ACC112 (cell line): ENCODE results near the gene TCF23.

Experiments used
- H2AFZ ChIP-seq: fragments of 200-600 bp; sonication (generic); one replicate; pipeline ENCODE4 v1.6.0; 2017; ENCODE audit warnings: antibody characterized with exemption, low read length; ENCODE audit not compliant: unreplicated experiment
- H3K27ac ChIP-seq: fragments of 200-600 bp; sonication (generic); 2 replicates; pipeline ENCODE4 v1.5.1; 2014; ENCODE audit warnings: low read depth, mild to moderate bottlenecking, antibody characterized with exemption, low read length, moderate library complexity
- H3K27me3 ChIP-seq: fragments of 200-600 bp; sonication (generic); 2 replicates; pipeline ENCODE4 v1.6.1; 2014; ENCODE audit warnings: mild to moderate bottlenecking, antibody characterized with exemption, low read length, moderate library complexity, mixed read lengths; ENCODE audit not compliant: insufficient read depth
- H3K36me3 ChIP-seq: fragments of 200-600 bp; sonication (generic); 2 replicates; pipeline ENCODE4 v1.6.1; 2016; ENCODE audit warnings: mild to moderate bottlenecking, antibody characterized with exemption, low read length, moderate library complexity, mixed read lengths; ENCODE audit not compliant: insufficient read depth
- H3K4me1 ChIP-seq: fragments of 200-600 bp; sonication (generic); one replicate; pipeline ENCODE4 v1.6.1; 2016; ENCODE audit warnings: low read length, mixed read lengths; ENCODE audit not compliant: insufficient read depth, unreplicated experiment, control insufficient read depth
- H3K4me3 ChIP-seq: fragments of 200-600 bp; sonication (generic); 2 replicates; pipeline ENCODE4 v1.5.1; 2014; ENCODE audit warnings: mild to moderate bottlenecking, low read depth, low read length
- H3K79me2 ChIP-seq: fragments of 200-600 bp; sonication (generic); one replicate; pipeline ENCODE4 v1.6.0; 2016; ENCODE audit warnings: low read length; ENCODE audit not compliant: control insufficient read depth, unreplicated experiment, insufficient read depth

TCF23 gene

DNA sequence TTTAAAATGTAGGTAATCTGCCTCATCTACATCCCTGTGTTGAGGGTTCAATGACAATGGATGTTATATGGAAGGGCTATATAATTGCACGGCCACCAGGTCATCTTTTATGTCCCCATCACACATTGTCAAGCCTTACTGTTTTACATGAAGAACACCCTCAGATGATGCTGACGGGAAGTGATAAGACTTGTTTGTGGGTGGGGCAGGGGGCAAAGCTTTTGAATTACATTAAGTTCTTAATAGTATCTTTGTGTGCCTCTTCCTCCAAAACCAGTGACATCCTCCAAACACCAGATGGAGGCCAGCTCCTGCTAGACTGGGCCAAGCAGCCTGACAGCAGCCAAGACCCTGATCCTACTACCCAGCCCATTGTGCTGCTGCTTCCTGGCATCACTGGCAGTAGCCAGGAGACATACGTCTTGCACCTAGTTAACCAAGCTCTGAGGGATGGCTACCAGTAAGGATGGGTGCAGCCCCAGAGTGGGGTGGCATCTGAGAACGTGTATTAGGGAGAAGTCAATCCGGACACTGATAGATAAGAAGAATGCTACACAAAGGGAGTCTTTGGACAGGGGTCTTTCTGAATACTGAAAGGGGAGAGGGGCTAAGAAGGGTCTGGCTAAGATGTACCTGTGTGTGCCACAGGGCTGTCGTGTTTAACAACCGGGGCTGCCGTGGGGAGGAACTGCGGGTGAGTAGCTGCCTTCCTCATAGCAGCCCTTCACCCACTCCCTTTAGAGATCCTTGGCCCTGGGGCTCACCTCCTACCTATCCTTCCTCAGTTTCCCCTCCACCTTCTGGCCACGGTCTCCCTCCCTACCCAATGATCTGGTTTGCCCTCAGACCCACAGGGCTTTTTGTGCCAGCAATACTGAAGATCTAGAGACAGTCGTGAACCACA is 19.9 kb upstream of the TCF23 start:
- Histone ChIP-seq H2AFZ (no peak overlapping the region), H3K27ac (no peak overlapping the region), H3K4me1 (peaks cover 8% of the 10 kb centered on the region), H3K79me2 (peaks cover 13% of the 10 kb centered on the region), H3K4me3 (no peak overlapping the region), H3K36me3 (no peaks in the 10 kb centered on the region), H3K27me3 (no peaks in the 10 kb centered on the region)

DNA sequence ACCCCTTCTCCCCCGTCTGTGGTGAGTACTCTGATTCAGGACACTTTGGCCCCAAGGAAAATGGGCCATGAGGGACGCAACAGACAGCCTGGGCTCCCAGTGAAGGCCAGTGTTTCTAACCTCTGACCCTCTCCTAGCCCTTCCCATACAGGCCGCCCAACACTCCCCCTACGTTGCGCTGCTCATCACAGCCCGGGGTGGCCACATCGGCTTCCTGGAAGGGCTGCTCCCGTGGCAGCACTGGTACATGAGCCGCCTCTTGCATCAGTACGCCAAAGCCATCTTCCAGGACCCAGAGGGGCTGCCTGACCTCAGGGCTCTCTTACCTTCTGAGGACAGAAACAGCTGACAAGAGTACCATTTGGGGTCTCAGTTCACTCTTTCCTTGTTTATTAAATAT is 18.4 kb upstream of the TCF23 start:
- Histone ChIP-seq H3K4me3 (no peak overlapping the region), H2AFZ (no peak overlapping the region), H3K79me2 (peaks cover 16% of the 10 kb centered on the region), H3K4me1 (peaks cover 8% of the 10 kb centered on the region), H3K36me3 (no peaks in the 10 kb centered on the region), H3K27me3 (no peaks in the 10 kb centered on the region), H3K27ac (no peak overlapping the region)

DNA sequence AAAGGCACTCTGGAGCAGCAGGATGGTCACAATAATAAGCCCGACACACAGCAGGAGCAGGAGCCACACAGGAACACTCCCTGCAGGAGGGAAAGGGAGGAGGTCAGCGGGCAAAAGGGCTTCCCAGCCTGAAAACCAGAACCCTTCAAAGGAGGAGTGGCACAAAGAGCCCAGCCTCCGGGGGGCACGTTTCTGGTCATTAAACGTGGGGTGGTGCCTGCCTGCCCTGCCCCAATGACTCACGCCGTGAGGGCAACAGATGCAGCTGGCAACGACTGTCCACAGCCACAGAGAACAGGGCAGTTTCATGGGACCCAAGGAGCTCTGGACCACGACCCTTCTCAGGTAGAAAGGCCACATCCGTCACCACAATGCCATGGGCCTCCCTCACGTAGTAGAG is 17.4 kb upstream of the TCF23 start:
- Histone ChIP-seq H3K27ac (no peak overlapping the region), H3K27me3 (no peaks in the 10 kb centered on the region), H3K36me3 (no peaks in the 10 kb centered on the region), H3K4me3 (no peak overlapping the region), H3K4me1 (peaks cover 8% of the 10 kb centered on the region), H2AFZ (no peak overlapping the region), H3K79me2 (peaks cover 16% of the 10 kb centered on the region)

DNA sequence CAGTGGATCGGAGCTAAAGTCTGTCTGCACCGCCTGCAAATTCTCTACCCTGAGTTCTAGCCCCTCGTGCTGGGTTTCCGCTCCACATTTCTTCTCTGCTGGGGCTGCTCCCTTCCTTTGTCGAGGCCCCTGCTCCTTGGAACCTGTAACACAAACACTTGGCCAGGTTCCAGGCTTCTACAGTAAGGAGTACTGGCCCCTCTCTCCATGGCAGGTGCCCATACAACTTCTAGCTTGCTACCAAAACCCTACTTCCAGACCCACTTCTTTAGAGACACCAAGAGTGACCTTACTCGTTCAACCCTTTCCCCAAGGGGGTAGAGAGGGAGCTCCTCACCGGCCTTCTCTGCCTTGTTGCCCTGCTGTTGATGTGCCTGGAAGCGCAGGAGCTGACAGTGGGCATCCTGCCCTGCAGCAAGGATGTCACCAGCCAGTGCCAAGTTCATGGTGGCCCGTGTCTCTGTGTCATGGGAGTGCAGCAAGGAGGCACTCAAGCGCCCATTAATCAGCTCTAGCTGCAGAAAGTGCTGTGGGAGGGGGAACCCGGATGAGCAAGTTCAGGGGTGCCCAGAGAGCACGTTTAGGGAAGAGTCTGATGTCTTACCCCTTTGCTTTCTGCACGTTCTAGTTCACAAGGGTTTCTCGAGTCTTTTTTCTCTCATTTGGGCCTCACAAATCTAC is 15.5 kb upstream of the TCF23 start:
- H3K27ac ChIP-seq = no peak overlapping the region
- H3K4me1 ChIP-seq = peaks cover 8% of the 10 kb centered on the region
- no peaks in the 10 kb centered on the region for H3K27me3 ChIP-seq
- peaks cover 16% of the 10 kb centered on the region for H3K79me2 ChIP-seq
- no peak overlapping the region for H2AFZ ChIP-seq
- H3K36me3 ChIP-seq = no peaks in the 10 kb centered on the region
- H3K4me3 ChIP-seq = peak overlapping the region; percentile 90

DNA sequence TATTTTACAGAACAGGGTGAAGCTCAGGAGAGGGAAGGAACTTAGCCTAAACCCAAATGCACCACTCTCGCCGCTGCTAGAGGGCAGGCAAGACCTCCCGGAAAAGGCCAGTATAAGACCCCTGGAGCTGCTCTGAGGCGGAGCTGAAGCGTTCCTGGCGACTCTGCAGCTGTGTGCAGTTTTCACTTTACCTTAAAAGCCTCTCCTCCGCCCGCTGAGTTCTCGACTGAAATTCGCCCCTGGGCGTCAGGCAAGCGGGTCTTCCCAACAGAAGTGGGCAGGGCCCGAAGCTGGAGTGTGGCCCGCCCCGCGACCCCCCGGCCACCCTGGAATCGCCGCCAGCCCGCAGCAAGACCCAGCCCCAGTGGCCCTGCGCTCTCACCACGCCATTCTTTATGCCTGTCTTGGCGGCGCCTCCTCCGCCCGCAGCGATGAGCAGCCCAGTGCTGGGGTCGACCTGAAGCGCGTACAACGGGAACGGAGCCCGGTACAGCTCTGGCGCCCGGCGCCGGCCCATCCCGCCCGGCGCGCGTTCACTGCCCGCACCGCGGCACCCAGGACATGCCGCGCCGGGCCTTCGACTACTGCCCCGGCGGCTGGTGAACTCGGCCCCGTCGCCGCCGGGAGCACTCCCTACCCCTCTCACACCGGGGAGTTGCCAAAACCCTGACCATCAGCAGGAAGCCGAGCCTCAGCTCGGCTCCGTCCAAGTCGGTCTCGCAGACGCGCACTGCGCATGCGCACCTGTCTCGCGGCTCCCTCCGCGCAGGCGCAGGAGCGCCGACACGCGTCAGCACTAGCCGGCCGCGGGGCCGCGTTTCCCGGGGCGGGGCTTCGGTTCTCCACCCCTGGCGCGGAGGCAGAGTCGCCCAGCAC is 14.7 kb upstream of the TCF23 start, which contains the start of gene PREB:
Gene PREB, minus strand, starts transcription at position 732 of the 876 bp plus-strand sequence. Its CDS starts 215 bp downstream, at position 517.
- no peaks in the 10 kb centered on the region for H3K27me3 ChIP-seq
- H3K4me3 ChIP-seq = peak within 1 kb of the TSS; percentile 90
- H3K27ac ChIP-seq = no peak within 1 kb of the TSS
- no peaks in the 10 kb centered on the region for H3K36me3 ChIP-seq
- H3K79me2 ChIP-seq = peaks cover 16% of the 10 kb centered on the region
- H3K4me1 ChIP-seq = peaks cover 8% of the 10 kb centered on the region
- H2AFZ ChIP-seq = peak within 1 kb of the TSS; percentile 68

DNA sequence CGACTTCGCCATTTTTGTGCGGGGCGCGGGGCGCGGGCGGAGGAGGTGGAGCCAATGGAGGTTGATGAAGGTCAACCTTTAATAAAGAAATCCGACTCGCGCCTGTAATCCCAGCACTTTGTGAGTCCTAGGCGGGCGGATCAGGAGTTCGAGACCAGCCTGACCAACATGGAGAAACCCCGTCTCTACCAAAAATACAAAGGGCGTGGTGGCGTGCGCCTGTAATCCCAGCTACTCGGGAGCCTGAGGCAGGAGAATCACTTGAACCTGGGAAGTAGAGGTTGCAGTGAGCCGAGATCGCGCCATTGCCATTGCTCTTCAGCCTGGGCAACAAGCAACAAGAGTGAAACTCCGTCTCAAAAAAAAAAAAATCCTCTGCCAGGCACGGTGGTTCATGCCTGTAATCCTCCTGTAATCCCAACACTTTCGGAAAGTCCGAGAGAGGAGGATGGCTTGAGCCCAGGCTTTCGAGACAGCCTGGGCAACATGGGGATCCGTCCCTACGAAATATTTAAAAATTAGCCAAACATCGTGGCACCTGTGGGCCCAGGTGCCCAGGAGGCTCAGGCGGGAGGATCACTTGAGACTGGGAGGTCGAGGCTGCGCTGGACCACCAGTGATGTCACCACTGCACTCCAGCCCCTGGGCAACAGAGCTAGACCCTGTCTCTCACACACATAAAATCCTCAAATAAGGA is 13.9 kb upstream of the TCF23 start:
- no peak overlapping the region for H3K27ac ChIP-seq
- peak overlapping the region; percentile 90; the same call in 1 of the 2 replicates for H3K4me3 ChIP-seq
- H3K4me1 ChIP-seq = peaks cover 8% of the 10 kb centered on the region
- no peaks in the 10 kb centered on the region for H3K27me3 ChIP-seq
- peak overlapping the region; percentile 46 for H2AFZ ChIP-seq
- no peaks in the 10 kb centered on the region for H3K36me3 ChIP-seq
- H3K79me2 ChIP-seq = peaks cover 16% of the 10 kb centered on the region

DNA sequence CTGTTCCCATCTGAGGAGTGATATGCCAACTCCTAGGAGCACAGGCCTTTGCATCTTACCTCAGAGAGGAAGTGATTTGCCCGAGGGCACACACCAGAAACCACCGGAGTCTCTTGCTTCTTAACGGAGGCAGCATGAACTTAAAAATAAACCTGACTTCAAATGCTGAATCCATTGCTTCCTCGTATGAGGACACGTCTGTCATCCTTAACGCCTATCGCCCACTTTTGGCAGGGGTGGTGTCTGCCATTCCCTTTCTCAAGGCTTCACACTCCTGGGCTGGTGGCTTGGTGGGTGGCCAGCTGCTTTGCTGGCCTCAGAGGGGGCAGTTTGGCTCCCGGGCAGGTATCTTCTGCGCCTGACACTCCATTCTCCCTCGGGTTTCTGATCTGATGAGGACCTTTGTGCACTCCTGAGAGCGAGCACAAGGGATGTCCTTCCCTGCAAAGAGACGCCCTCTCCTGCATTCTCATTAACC is 13.3 kb upstream of the TCF23 start:
- Histone ChIP-seq H3K79me2 (peaks cover 16% of the 10 kb centered on the region), H3K27ac (no peak overlapping the region), H3K36me3 (no peaks in the 10 kb centered on the region), H3K4me1 (peaks cover 8% of the 10 kb centered on the region), H3K27me3 (no peaks in the 10 kb centered on the region), H3K4me3 (no peak overlapping the region), H2AFZ (no peak overlapping the region)

DNA sequence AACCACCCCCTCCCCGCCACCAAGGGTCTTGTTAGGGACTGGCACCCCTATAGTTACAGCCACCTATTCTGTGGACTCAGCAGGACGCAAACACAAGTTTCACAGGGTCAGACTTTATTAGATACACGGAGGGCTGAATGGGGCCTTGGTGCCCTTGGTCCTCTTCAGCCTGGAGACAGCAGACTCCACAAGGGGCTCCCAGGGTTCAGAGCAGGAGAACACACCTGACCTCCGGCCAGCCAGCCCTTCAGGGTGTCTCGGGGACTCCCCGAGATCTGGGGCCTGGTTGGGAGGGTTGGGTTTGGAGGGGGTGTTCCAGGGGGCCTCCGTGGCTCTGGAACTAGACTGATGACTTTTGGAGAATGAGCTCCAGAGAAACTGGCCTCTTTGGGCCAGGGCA is 12.1 kb upstream of the TCF23 start:
- Histone ChIP-seq H2AFZ (no peak overlapping the region), H3K27me3 (no peaks in the 10 kb centered on the region), H3K36me3 (no peaks in the 10 kb centered on the region), H3K79me2 (peaks cover 16% of the 10 kb centered on the region), H3K4me3 (no peak overlapping the region), H3K27ac (no peak overlapping the region), H3K4me1 (peaks cover 8% of the 10 kb centered on the region)

DNA sequence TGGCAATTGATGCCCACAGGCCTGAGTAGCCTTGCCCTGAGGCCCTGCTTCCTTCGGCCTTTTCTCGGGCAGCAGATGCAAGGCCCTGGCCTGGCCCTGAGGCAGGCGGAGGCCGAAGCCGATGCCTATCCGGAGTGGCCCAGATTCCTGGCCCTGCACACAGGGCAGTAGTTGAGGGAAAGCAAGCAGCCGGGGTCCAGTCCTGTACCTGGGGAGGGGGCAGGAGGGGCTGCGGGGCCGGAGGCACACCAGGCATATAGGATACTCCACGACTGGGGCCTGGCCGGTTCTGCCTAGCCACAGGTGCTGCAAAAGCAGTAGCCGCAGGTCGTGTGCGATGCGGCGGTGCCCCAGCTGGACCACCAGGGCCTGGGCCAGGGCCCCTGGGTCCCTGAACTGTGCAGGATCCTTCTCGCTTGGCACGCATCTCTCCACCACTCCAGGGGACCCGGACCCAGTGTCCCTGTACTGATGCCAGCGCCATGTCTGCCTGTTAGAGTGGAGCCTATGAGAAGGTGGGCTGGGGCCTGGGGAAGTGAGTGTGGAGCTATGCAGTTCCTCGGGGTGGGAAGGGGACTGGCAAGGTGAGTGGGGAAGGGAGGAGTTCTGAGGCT is 11.4 kb upstream of the TCF23 start:
- Histone ChIP-seq H3K4me1 (peaks cover 8% of the 10 kb centered on the region), H3K79me2 (peaks cover 16% of the 10 kb centered on the region), H3K36me3 (no peaks in the 10 kb centered on the region), H3K27ac (no peak overlapping the region), H2AFZ (no peak overlapping the region), H3K4me3 (no peak overlapping the region), H3K27me3 (peaks cover 2% of the 10 kb centered on the region; the same call in 1 of the 2 replicates)
